K562 (cell line): ENCODE data around the gene RREB1. TPM values are rescaled to one million over a fixed set of nuclear protein-coding genes. Genes with fewer than 3 reads are reported as not detected.

Experiments used
- CAMTA2 ChIP-seq: fragments of 250-450 bp; sonication (Bioruptor Pico); conservative IDR thresholded peaks from 2 replicates; pipeline ENCODE4 v1.5.1; 2022
- CBX5 ChIP-seq: IDR thresholded peaks from 2 replicates; pipeline ENCODE4 v1.6.1; 2014; ENCODE audit warnings: low read depth, borderline replicate concordance
- ID3 ChIP-seq, 2 experiments: fragments of 250-450 bp in 1 of 2; fragments of 450-650 bp in 1 of 2; sonication (Bioruptor Pico) in 1 of 2; IDR thresholded peaks; 2 replicates each; pipeline versions ENCODE4 v1.6.1 to v1.8.0; 2016 to 2021; ENCODE audit warnings: mild to moderate bottlenecking in 2 of 2, moderate library complexity in 2 of 2, missing compliant biosample characterization in 1 of 2, missing genetic modification characterization in 1 of 2
- JUNB ChIP-seq: fragments of 450-650 bp; formaldehyde crosslinking; conservative IDR thresholded peaks from 2 replicates; pipeline ENCODE4 v1.4.0; 2020; ENCODE audit warnings: mild to moderate bottlenecking
- KLF13 ChIP-seq: fragments of 450-650 bp; IDR thresholded peaks from 2 replicates; pipeline ENCODE4 v1.6.1; 2016; ENCODE audit warnings: missing genetic modification characterization, low read depth, mild to moderate bottlenecking, missing compliant biosample characterization, moderate library complexity, borderline replicate concordance
- NR2C1 ChIP-seq, 2 experiments: fragments of 450-650 bp; IDR thresholded peaks; 2 replicates each; pipeline ENCODE4 v1.6.1; 2017; ENCODE audit warnings: mild to moderate bottlenecking in 2 of 2, antibody characterized with exemption in 1 of 2, inconsistent platforms in 1 of 2, missing compliant biosample characterization in 1 of 2, missing genetic modification characterization in 1 of 2
- PML ChIP-seq: IDR thresholded peaks from 2 replicates; pipeline ENCODE4 v1.6.1; 2012; ENCODE audit warnings: low read length, inconsistent platforms
- RBFOX2 ChIP-seq: fragments of 200-400 bp; formaldehyde crosslinking; IDR thresholded peaks from 2 replicates; pipeline ENCODE4 v1.6.1; 2017; ENCODE audit warnings: low read depth, mild to moderate bottlenecking, low read length, moderate library complexity
- SMAD1 ChIP-seq: fragments of 150-350 bp; IDR thresholded peaks from 2 replicates; pipeline ENCODE4 v1.6.1; 2014; ENCODE audit warnings: low read length, low read depth; ENCODE audit not compliant: partially characterized antibody
- WHSC1 ChIP-seq: IDR thresholded peaks from one replicate; pipeline ENCODE4 v1.6.1; 2012; ENCODE audit warnings: low read length, control low read depth, inconsistent platforms
- ZNF512 ChIP-seq: IDR thresholded peaks from 2 replicates; pipeline ENCODE4 v1.6.1; 2016; ENCODE audit warnings: missing genetic modification characterization, missing compliant biosample characterization
- ZNF518B ChIP-seq: fragments of 250-450 bp; sonication (Bioruptor Pico); IDR thresholded peaks from 2 replicates; pipeline ENCODE4 v1.5.0; 2021; ENCODE audit warnings: mild to moderate bottlenecking, moderate library complexity
- polyA plus RNA-seq, 8 experiments: library from polyadenylated mRNA; depleted of rRNA in 4 of 8; stranded (reverse) in 5 of 8; unstranded in 3 of 8; fragments of >200 nt; fragmentation: Nextera tagmentation in 2 of 8; fragmentation: Illumina TruSeq in 1 of 8; extraction: Ambion mirVana in 2 of 8; extraction: Trizol in 1 of 8; gene quantifications; 2 replicates each; pipeline versions ENCODE4 v1.2.1 to v1.2.3, GENCODE V29; 2011 to 2014; ENCODE audit warnings: inconsistent platforms in 1 of 8, missing spikeins in 1 of 8
- total RNA-seq, 7 experiments: library from RNA; depleted of rRNA in 6 of 7; stranded (reverse); fragments of >200 nt in 6 of 7; fragmentation: Illumina TruSeq in 2 of 7; extraction: Trizol in 2 of 7; gene quantifications; 2 replicates each; pipeline versions ENCODE4 v1.2.1 to v1.2.3, GENCODE V29; 2011 to 2021; ENCODE audit warnings: low replicate concordance in 1 of 7
- TF ChIP-seq, protein P1 (sequence below): sonication (generic); formaldehyde crosslinking; IDR thresholded peaks from 2 replicates; pipeline ENCODE4 v1.8.1; 2023; ENCODE audit warnings: mild to moderate bottlenecking, missing genetic modification reagents
- TF ChIP-seq, protein P2 (sequence below), 2 experiments: IDR thresholded peaks; 2 replicates each; pipeline ENCODE4 v1.6.1; 2012; ENCODE audit warnings: improper control_type of control experiment in 2 of 2, low read depth in 2 of 2, low read length in 2 of 2, borderline replicate concordance in 1 of 2

RREB1 gene
- total and polyA plus RNA-seq, 9 of the 15 experiments (the other 6 are each of a cell fraction or from before 2014, with no cell fraction given), result 3.3 to 64.2 (median 19.3) TPM

- peak; percentile 49; the same call in 1 of the 2 replicates for TF ChIP-seq CBX5
- TF ChIP-seq ZNF512 (tag), result no peak
- TF ChIP-seq KLF13 (tag), result no peak
- peak; percentile 77 for TF ChIP-seq SMAD1
- no peak for TF ChIP-seq CAMTA2
- 0 out of 2 replicates have a peak, but pooled peaks have one; percentile 20 for TF ChIP-seq NR2C1 (IDR thresholded peaks at IDR 0.05)
- TF ChIP-seq NR2C1 (tag; IDR thresholded peaks at IDR 0.05), result no peak; the same call in none of the 2 replicates
- TF ChIP-seq WHSC1, result no peak
- TF ChIP-seq PML, result peak; percentile 82
- TF ChIP-seq, protein P1, sequence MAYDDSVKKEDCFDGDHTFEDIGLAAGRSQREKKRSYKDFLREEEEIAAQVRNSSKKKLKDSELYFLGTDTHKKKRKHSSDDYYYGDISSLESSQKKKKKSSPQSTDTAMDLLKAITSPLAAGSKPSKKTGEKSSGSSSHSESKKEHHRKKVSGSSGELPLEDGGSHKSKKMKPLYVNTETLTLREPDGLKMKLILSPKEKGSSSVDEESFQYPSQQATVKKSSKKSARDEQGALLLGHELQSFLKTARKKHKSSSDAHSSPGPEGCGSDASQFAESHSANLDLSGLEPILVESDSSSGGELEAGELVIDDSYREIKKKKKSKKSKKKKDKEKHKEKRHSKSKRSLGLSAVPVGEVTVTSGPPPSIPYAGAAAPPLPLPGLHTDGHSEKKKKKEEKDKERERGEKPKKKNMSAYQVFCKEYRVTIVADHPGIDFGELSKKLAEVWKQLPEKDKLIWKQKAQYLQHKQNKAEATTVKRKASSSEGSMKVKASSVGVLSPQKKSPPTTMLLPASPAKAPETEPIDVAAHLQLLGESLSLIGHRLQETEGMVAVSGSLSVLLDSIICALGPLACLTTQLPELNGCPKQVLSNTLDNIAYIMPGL (CRISPR knock-in tag), result 0 out of 2 replicates have a peak, but pooled peaks have one; percentile 41
- no peak for TF ChIP-seq JUNB
- TF ChIP-seq ZNF518B, result no peak
- peak; percentile 83 for TF ChIP-seq RBFOX2
- TF ChIP-seq, protein P2, sequence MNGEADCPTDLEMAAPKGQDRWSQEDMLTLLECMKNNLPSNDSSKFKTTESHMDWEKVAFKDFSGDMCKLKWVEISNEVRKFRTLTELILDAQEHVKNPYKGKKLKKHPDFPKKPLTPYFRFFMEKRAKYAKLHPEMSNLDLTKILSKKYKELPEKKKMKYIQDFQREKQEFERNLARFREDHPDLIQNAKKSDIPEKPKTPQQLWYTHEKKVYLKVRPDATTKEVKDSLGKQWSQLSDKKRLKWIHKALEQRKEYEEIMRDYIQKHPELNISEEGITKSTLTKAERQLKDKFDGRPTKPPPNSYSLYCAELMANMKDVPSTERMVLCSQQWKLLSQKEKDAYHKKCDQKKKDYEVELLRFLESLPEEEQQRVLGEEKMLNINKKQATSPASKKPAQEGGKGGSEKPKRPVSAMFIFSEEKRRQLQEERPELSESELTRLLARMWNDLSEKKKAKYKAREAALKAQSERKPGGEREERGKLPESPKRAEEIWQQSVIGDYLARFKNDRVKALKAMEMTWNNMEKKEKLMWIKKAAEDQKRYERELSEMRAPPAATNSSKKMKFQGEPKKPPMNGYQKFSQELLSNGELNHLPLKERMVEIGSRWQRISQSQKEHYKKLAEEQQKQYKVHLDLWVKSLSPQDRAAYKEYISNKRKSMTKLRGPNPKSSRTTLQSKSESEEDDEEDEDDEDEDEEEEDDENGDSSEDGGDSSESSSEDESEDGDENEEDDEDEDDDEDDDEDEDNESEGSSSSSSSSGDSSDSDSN (IDR thresholded peaks at IDR 0.05; ENCODE audit: borderline replicate concordance in 1 of 2, low read depth in 2 of 2, low read length in 2 of 2), result peak in 1 of 2 experiments; percentile 84; a peak in 3 of 4 replicates
- no peak for TF ChIP-seq ID3 (CRISPR knock-in tag; IDR thresholded peaks at IDR 0.05)
- peak; percentile 92 for TF ChIP-seq ID3 (tag; IDR thresholded peaks at IDR 0.05)
Measured at GRCh38 chr6:7201732-7202541, 94.2 kb downstream of the RREB1 start (continued).
